HCT116 (cell line): ENCODE results near the gene POC1B. TPM values are rescaled to one million over a fixed set of nuclear protein-coding genes. Genes with fewer than 3 reads are reported as not detected.
A peak's percentile ranks its signal among the peaks of the same experiment; 100 is the strongest.

ENCODE experiments used
- ATAC-seq: fragments of 200-7000 bp; cut with Tn5 transposase; 2 replicates; pipeline ENCODE4 v1.9.1; 2020; ENCODE audit warnings: mild to moderate bottlenecking, moderate library complexity
- BruUV-seq: library from RNA; stranded (reverse); fragments of 400-500 nt; replicated peaks from 2 replicates; lab custom pipeline; 2021; lab: Mats Ljungman, UMichigan
- CTCF ChIA-PET: fragments of 300-600 bp; sonication (Branson Sonifier 250); formaldehyde crosslinking; loops from one replicate; lab custom pipeline; 2021; ENCODE audit warnings: antibody characterized with exemption; lab: Charles Lee
- POLR2A ChIA-PET: fragments of 300-600, 350-600 bp; sonication (Branson Sonifier 250); formaldehyde crosslinking; loops from one replicate; lab custom pipeline; 2021; ENCODE audit warnings: antibody characterized with exemption; lab: Charles Lee
- RAD21 ChIA-PET, 2 experiments: fragments of 300-600 bp; sonication (Branson Sonifier 250); formaldehyde crosslinking; loops; one replicate each; lab custom pipeline; 2023; ENCODE audit warnings: low total read pairs in 2 of 2; ENCODE audit not compliant: uncharacterized antibody in 2 of 2, unreplicated experiment in 2 of 2, low non-redundant PET in 1 of 2; lab: Charles Lee
- DNase-seq: peaks from one replicate; pipeline ENCODE4 v3.0.0-alpha.2; 2010; ENCODE audit warnings: low read depth, low spot score
- H2AFZ ChIP-seq: fragments of 200-600 bp; shearing (Covaris generic), sonication (generic); 2 replicates; pipeline ENCODE4 v1.6.1; 2017; ENCODE audit warnings: low read depth, mixed run types, mixed read lengths, antibody characterized with exemption, low read length; ENCODE audit not compliant: poor library complexity, severe bottlenecking
- H3K27ac ChIP-seq: 2 replicates; pipeline ENCODE4 v1.5.1; 2012; ENCODE audit warnings: low read depth, low read length
- H3K27me3 ChIP-seq: fragments of 200-600 bp; sonication (generic); 2 replicates; pipeline ENCODE4 v1.6.1; 2016; ENCODE audit warnings: mixed run types, low read length, mixed read lengths; ENCODE audit not compliant: insufficient read depth
- H3K36me3 ChIP-seq, 2 experiments: fragments of 200-500 bp in 1 of 2; fragments of 200-600 bp in 1 of 2; sonication (Bioruptor generic) in 1 of 2; sonication (generic) in 1 of 2; 2 replicates each; pipeline versions ENCODE4 v1.5.1 to v1.6.1; 2014 to 2016; ENCODE audit warnings: low read length in 2 of 2, inconsistent platforms in 1 of 2, mixed read lengths in 1 of 2, mixed run types in 1 of 2; ENCODE audit not compliant: insufficient read depth in 2 of 2, control insufficient read depth in 1 of 2
- H3K4me1 ChIP-seq, 2 experiments: fragments of 200-600 bp in 1 of 2; sonication (generic) in 1 of 2; 2 replicates each; pipeline versions ENCODE4 v1.5.1 to v1.6.1; 2012 to 2017; ENCODE audit warnings: low read length in 2 of 2, inconsistent platforms in 1 of 2, mild to moderate bottlenecking in 1 of 2, mixed read lengths in 1 of 2, mixed run types in 1 of 2, moderate library complexity in 1 of 2; ENCODE audit not compliant: insufficient read depth in 2 of 2, control insufficient read depth in 1 of 2
- H3K4me2 ChIP-seq: fragments of 200-600 bp; sonication (generic); 2 replicates; pipeline ENCODE4 v1.6.1; 2017; ENCODE audit warnings: mixed run types, low read length, mixed read lengths
- H3K4me3 ChIP-seq, 2 experiments: fragments of 200-600 bp in 1 of 2; sonication (generic) in 1 of 2; replicated peaks in 1 of 2; 2 replicates each; pipeline ENCODE4 v1.5.1; 2011 to 2016; ENCODE audit warnings: low read length in 2 of 2, control low read depth in 1 of 2, low read depth in 1 of 2, mild to moderate bottlenecking in 1 of 2, mixed read lengths in 1 of 2, mixed run types in 1 of 2
- H3K79me2 ChIP-seq: fragments of 200-600 bp; sonication (generic); 2 replicates; pipeline ENCODE4 v1.6.1; 2017; ENCODE audit warnings: mild to moderate bottlenecking, mixed run types, low read length, moderate library complexity, mixed read lengths; ENCODE audit not compliant: insufficient read depth
- H3K9ac ChIP-seq: fragments of 200-600 bp; sonication (generic); 2 replicates; pipeline ENCODE4 v1.6.1; 2016; ENCODE audit warnings: low read length, mixed read lengths
- H3K9me2 ChIP-seq: fragments of 200-600 bp; sonication (generic), shearing (Covaris generic); 2 replicates; pipeline ENCODE4 v1.6.1; 2017; ENCODE audit warnings: mixed run types, mild to moderate bottlenecking, moderate library complexity; ENCODE audit not compliant: insufficient read depth
- H3K9me3 ChIP-seq, 2 experiments: fragments of 200-500 bp in 1 of 2; fragments of 200-600 bp in 1 of 2; sonication (Bioruptor generic) in 1 of 2; sonication (generic) in 1 of 2; 2 replicates each; pipeline ENCODE4 v1.6.1; 2014 to 2017; ENCODE audit warnings: low read length in 2 of 2, mixed read lengths in 2 of 2, inconsistent platforms in 1 of 2, low read depth in 1 of 2, mild to moderate bottlenecking in 1 of 2, mixed run types in 1 of 2, moderate library complexity in 1 of 2; ENCODE audit not compliant: control insufficient read depth in 1 of 2, insufficient read depth in 1 of 2
- H4K20me1 ChIP-seq: fragments of 200-600 bp; sonication (generic), shearing (Covaris generic); 2 replicates; pipeline ENCODE4 v1.6.1; 2017; ENCODE audit warnings: mixed run types, mild to moderate bottlenecking, moderate library complexity; ENCODE audit not compliant: insufficient read depth
- CEBPB ChIP-seq: IDR thresholded peaks from 2 replicates; pipeline ENCODE4 v1.6.1; 2012; ENCODE audit warnings: low read depth
- EGR1 ChIP-seq: IDR thresholded peaks from 2 replicates; pipeline ENCODE4 v1.6.1; 2012; ENCODE audit warnings: low read depth
- FOSL1 ChIP-seq: IDR thresholded peaks from 2 replicates; pipeline ENCODE4 v1.6.1; 2012; ENCODE audit warnings: low read depth
- SP1 ChIP-seq: IDR thresholded peaks from 2 replicates; pipeline ENCODE4 v1.6.1; 2012; ENCODE audit warnings: low read depth
- intact Hi-C: fragments of 100-400 bp; cut with micrococcal nuclease; formaldehyde crosslinking; loops from 2 replicates; pipeline ENCODE4 v1.10.0; 2022
- total RNA-seq: library from RNA; stranded (reverse); gene quantifications from one replicate; pipeline ENCODE4 v1.2.1, GENCODE V29; 2021; ENCODE audit not compliant: unreplicated experiment
- TF ChIP-seq, protein P1 (sequence below): IDR thresholded peaks from 2 replicates; pipeline ENCODE4 v1.6.1; 2012; ENCODE audit warnings: low read depth

Gene POC1B
- total RNA-seq, 1 experiment from 2014 or later, result 14.3 TPM

DNA sequence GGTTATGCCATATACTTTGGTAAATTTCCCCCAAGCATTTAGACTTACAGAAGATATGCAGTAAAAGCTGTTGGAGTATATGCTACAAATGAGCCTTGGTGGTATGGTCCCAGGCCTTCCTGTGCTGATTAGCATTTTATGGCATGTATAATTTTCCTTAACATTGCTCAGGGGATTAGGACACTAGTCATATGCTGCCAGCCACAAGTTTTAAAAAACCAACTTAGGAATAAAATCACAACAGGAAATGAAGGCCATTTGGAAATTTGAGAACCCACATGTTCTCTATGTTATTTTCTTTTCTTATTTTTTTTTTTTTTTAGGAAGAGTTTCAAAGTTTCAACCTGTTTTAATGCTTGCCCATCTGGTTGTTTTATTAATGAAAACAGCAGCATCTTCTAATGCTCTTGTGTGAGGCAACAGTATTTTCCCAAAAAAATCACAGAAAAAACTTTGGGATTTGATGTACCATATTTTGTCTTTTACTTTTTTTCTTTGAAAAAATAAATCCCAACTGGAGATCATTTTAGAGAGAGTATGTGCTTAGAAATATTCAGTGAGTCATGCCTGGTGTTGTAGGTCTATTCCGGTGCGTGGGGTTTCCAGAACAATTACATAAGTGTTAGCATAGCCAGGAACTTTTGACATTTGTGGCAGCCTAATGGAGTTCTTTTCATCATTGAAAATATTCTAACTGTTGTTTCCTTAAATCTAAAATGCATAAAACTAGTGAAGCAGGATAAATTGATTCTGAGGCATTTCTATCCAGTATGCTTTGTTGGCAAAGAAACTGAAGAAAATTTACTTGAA is 151.9 kb downstream of the POC1B start:
- no peak for DNase-seq
- intact Hi-C loops, result no loop called here
- no peaks in the 10 kb centered on the region for H4K20me1 ChIP-seq
- no peak for TF ChIP-seq SP1
- 0 out of 2 replicates have a peak, but pooled peaks have one; percentile 8 for TF ChIP-seq CEBPB
- TF ChIP-seq, protein P1, sequence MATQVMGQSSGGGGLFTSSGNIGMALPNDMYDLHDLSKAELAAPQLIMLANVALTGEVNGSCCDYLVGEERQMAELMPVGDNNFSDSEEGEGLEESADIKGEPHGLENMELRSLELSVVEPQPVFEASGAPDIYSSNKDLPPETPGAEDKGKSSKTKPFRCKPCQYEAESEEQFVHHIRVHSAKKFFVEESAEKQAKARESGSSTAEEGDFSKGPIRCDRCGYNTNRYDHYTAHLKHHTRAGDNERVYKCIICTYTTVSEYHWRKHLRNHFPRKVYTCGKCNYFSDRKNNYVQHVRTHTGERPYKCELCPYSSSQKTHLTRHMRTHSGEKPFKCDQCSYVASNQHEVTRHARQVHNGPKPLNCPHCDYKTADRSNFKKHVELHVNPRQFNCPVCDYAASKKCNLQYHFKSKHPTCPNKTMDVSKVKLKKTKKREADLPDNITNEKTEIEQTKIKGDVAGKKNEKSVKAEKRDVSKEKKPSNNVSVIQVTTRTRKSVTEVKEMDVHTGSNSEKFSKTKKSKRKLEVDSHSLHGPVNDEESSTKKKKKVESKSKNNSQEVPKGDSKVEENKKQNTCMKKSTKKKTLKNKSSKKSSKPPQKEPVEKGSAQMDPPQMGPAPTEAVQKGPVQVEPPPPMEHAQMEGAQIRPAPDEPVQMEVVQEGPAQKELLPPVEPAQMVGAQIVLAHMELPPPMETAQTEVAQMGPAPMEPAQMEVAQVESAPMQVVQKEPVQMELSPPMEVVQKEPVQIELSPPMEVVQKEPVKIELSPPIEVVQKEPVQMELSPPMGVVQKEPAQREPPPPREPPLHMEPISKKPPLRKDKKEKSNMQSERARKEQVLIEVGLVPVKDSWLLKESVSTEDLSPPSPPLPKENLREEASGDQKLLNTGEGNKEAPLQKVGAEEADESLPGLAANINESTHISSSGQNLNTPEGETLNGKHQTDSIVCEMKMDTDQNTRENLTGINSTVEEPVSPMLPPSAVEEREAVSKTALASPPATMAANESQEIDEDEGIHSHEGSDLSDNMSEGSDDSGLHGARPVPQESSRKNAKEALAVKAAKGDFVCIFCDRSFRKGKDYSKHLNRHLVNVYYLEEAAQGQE, result no peak
- no peak for TF ChIP-seq EGR1
- TF ChIP-seq FOSL1, result peak; percentile 38; the same call in 1 of the 2 replicates
- peak overlapping the region; percentile 71 for H3K4me2 ChIP-seq
- no peaks in the 10 kb centered on the region for H3K27me3 ChIP-seq
- ATAC-seq, result no peak
- no peaks in the 10 kb centered on the region for H3K9me3 ChIP-seq
- H3K36me3 ChIP-seq, result no peaks in the 10 kb centered on the region
- ChIA-PET CTCF (no interaction called here), POLR2A (interaction anchor here (3.8 kb wide), 1 partner anchor 22 kb away, joined by 17 read pairs; the partner anchor contains the start of gene DUSP6), RAD21 (interaction anchor here in 1 of 2 experiments (0.7 kb wide), 1 partner anchor 157 kb away, joined by 3 read pairs; no protein-coding TSS in a partner anchor)
- no peak overlapping the region for H3K9ac ChIP-seq
- BruUV-seq, result no TSS peak
- H3K79me2 ChIP-seq, result no peaks in the 10 kb centered on the region
- no peak overlapping the region; a peak in 1 of 4 replicates for H3K4me3 ChIP-seq
- peaks cover 61 to 69% of the 10 kb centered on the region in 2 experiments for H3K4me1 ChIP-seq
- H3K9me2 ChIP-seq, result no peaks in the 10 kb centered on the region
- no peak overlapping the region for H2AFZ ChIP-seq
- H3K27ac ChIP-seq, result 0 out of 2 replicates have a peak overlapping the region, but pooled peaks have one; percentile 42
